Measurements from ENCODE around the gene CRB2. TPM values are rescaled to one million over a fixed set of nuclear protein-coding genes. Genes with fewer than 3 reads are reported as not detected.
A peak's percentile ranks its signal among the peaks of the same experiment; 100 is the strongest.

CRB2 gene
- total RNA-seq, 1 donor from 2014 or later = 0.79 TPM

DNA sequence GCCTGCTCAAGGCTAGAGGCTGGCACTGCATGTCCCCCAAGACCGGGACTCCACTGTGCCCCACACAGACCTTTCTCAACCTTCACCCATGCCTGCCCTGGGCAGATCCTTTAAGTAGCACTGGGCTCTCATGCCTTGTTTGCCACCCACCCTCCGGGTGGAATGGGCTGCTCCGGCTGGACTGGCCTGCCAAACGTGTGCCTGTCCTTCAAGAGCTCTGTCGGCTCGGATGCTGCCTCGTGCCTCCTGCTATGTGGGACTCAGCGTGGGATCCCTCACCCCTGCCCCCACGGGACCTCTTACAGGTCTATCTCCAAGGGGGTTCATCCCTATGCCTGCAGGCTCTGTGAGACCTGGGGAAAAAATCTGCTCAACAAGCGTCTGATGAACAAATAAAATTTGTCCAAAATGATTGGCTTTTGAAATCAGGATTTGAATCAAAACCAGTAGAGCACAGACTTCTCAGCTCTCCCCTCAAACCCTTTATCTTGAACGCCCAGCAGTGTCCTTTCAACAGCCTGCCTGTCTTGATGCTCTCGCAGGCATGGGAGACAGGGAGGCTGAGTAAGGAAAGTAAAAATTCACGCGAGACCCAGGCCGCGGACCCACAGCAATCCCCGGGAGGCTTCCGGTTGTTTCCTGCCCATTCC lies 56.3 kb downstream of the CRB2 start:
- ATAC-seq (no peak), DNase-seq (no peak)
- intact Hi-C loops (cut with micrococcal nuclease) = no loop called here

DNA sequence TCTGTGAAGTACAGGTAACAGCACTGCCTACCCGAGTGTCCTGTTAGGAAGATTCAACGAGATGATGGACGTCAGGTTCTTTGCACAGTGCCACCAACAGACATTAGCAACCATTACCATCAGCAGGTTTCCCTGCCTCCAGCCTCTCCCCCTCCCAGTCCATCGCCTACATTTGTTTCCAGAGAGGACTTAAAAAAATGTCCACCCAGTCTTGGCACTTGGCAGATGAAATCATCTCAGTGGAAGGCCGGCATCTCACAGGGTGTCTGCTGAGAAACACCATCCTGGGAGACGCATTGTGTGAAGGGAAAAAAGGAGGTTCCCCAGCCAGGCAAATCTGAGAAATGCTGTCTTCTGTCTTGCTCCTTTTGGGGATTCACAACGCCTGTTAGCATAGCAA lies 58.2 kb downstream of the CRB2 start:
- no peak for ATAC-seq
- intact Hi-C loops (cut with micrococcal nuclease) = no loop called here
- no peak for DNase-seq

DNA sequence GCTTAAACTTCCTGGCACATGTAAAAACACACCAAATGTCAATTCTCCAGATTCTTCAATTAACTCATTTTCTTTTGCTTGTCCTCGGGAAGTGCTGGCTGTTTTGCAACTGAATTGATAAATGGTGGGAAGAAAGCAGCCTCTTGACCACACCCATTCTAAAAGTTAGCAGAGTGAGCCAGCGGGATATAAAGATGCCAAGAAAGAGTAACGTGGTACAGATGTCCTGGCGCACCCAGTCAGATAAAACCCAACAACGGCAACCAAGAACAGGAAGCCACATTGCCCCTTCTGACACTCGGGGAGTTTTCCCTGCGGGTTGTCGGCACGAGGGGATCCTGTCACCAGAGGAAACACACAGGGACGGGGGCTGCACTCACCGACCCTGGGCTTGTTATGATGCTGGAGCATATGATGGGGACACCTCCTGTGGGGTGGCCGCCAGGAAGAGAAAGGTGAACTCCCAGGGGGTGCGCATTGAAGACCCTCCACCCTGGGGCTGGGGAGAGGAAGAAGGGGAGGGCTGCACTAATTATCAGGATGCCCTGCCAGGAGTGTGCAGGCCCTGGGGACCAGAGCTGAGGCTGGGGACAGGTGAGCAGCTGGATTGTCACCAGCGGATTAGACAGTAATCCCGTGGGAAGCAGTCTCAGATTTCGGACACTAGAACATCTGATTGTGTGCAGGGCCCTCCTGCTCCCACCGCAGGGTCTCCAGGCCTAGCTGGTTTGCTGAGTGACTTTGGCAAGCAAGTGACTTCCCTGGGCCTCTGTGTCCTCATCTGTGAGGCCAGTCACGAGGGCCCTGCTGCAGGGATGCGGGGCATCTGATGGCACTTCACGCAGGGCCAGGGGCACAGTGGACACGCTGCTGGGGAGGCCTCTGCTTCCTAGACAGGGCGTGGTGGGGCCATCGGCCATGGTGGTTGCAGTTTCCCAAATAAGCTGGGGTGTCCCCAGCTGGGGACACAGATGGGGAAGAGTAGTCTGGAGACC lies 59.2 kb downstream of the CRB2 start:
- ATAC-seq (no peak), DNase-seq (no peak)
- intact Hi-C loops (cut with micrococcal nuclease) = no loop called here

DNA sequence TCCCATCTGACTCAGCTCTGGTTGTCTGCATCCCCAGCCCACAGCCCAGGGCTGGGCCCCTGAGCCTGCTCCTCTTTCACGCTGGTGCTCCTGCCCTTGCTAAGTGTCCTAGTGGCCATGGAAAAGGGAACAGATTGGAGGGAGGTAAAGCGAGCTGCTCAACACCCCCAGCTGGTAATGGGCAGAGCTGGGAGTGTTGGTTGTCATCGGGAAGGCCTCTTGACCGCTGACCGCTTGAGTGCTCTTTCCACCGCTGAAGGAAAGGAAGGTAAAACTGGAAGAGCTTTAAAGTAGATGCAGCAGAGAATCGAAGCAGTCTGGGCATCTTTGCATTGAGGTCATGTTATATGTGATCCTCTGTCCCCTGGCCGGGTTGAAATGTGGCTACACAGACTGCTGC lies 60.2 kb downstream of the CRB2 start:
- DNase-seq = no peak
- ATAC-seq = no peak
- intact Hi-C loops (cut with micrococcal nuclease) = no loop called here

DNA sequence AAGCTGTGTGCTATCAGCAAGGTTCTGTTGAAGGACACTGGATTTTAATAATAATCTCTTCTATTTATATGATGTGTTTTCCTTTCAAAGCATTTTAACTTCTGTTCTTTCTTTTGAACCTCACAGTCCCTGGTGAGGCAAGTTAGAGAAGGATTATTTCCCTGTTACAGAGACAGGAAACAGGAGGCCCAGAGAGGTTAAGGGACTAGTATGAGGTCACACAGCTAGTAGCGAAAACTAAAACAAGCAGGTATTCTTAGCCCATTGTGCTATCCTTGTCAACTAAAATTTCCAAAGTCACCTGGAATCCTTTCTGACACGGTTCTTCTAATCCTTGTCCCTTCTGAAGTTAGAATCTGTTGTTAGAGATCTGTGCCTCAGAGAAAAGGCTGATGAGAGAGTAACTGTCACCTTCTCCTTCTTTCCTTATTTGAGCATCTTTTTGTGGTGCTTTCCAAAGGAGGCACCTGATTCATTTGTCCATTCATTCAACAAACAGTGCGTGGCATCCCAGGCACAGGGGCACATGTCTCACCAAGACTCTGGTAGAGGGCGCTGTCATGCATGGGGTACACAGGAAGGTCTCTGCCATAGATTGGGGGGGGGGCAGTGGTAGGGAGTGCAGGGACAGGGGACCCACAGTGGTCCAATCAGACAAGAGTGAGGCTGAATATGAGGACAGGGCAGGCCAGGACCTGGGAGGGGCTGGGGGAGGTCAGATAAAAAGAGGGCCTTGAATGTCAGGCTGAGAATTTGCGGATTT lies 61.5 kb downstream of the CRB2 start:
- intact Hi-C loops (cut with micrococcal nuclease) = no loop called here
- ATAC-seq (no peak), DNase-seq (no peak)

DNA sequence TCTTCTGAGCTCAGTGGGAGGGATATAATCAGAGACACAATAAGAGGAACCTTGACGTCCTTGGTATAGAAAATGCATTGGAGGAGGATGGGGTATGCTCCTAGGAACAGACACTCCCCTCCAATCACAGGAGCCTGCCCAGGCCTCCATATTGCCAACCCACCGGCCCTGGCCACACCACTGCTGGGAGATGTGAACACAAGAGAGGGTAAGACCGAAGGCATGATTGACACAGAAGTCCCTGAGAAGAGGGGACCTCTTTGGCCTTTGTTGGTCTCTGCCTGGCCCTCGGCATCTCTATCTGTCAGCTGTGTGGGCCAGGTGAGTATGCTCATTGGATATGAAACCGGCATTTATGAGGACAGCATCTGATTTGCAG lies 62.0 kb downstream of the CRB2 start:
- intact Hi-C loops (cut with micrococcal nuclease) = no loop called here
- DNase-seq = no peak
- no peak for ATAC-seq

DNA sequence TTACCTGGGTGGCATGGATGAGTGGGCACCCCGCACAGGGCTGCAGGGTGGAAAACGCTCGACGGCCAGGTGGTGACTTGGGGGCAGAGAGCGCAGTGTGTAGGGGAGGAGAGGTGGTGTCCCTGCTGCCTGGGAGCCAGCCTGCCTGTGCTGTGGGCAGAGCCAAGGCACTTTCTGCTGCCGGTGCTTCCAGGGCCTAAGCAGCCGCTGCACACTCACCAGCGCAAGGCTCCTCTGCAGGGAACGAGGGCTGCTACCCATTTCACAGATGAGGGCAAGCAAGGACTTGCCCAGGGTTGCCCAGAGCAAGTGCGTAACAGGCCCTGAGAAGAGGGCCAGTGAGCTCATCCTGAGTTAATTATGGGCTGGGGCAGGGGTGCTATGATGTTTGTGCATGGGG lies 62.5 kb downstream of the CRB2 start:
- no peak for DNase-seq
- ATAC-seq = no peak
- intact Hi-C loops (cut with micrococcal nuclease) = no loop called here

DNA sequence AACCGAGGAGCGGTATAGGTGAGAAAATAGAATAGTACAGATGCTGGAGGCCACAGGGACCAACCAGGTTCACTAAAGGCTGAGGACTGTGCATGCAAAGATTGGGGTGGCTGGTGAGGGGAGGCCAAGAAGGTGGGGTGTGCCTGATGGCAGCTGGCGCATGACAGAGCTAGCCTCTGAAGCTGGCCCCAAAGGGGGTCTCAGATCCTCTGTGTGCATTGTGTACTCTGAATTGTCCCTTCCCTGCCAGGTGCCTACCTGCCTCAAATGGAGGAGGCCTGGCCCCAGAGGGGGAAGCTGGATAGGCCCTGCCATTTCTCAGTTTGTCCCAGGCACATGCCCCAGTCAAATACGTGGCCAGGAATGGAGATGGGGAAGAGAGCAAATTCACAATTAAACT lies 63.1 kb downstream of the CRB2 start:
- intact Hi-C loops (cut with micrococcal nuclease) = no loop called here
- no peak for DNase-seq
- ATAC-seq = no peak

DNA sequence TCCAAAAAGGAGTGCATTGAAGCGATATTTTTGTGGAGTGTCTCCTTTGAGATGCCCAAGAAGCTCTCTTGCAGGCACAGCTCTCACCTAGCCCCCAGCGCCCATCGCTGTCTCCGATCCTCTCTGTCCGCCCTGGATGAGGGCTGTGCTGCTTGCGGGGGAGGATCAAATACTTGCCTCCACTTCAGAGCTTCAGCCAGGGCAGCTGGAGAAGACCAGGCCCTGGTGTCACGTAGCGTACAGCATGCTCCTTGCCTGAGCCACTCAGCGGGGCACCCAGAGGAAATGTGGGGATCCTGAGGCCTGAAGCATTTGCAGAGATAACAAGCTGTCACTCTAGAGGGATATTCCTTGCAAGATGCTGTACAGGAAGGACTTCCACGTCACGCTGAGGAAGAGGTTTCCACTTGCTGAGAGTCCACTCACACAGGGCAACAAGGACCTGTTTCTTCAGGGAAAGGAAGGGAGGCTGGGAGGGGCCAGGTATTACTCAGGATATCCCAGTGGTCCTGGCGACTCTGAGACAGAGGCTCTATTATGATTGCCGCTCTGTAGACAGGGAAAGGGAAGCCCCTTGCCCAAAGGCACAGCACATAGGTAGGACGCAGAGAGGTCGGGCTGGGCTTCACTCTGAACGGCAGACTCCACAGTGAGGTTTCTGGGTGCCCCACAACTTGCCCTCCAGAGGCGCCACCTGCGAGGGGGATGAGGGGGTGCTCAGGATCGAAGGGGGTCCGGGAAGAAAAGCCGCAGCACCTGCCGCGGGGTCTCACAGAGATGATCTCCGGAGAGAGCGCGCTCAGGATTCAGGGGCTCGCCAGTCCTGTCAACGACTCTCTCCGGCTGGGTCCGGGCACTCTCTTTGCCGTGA lies 64.0 kb downstream of the CRB2 start:
- intact Hi-C loops (cut with micrococcal nuclease) = no loop called here
- no peak for DNase-seq
- no peak for ATAC-seq

DNA sequence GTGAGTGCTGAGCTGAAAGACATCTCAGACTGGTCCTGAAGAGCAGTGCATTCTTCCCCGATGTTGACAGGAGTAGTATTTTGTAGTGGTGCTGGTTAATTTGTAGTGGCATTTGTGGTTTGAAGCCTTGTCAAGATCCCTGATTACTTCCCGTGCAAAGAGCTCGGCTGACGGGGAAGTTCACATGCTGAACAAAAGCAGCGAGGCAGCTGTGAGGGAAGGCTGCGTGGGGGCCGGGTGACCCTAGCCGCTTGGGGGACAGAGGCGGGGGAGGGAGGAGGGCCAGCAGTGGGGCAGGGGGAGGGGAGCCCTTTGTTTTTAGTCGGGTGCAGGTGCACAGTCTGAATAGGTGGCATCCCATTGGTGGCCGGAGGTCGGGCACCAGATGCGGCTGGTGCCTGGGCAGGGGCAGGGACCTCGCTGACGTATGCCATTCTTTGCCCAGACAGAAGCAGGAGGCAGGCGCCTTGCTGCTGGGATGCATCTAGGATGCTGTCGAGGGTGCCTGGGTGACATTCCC lies 64.7 kb downstream of the CRB2 start:
- intact Hi-C loops (cut with micrococcal nuclease) = no loop called here
- DNase-seq (no peak), ATAC-seq (no peak)

DNA sequence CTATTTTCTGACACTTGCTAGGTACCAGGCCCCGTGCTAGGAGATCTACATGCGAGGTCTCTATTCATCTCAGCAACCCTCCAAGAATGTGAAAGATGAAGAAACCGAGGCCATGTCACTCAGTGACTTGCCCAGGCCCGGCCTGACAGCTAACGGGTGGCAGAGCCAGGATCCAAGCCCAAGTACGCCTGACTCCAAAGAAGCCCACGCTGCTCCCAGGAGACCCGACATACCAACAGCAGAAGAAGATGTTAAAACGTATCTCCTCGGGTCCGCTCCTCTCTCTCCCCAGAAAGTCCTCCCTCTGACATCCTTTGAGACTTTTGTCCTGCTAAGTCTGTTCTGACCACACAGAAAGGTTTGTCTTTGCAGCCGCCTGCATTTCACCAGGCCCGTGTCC lies 65.2 kb downstream of the CRB2 start:
- intact Hi-C loops (cut with micrococcal nuclease) = no loop called here
- ATAC-seq (no peak), DNase-seq (no peak)

DNA sequence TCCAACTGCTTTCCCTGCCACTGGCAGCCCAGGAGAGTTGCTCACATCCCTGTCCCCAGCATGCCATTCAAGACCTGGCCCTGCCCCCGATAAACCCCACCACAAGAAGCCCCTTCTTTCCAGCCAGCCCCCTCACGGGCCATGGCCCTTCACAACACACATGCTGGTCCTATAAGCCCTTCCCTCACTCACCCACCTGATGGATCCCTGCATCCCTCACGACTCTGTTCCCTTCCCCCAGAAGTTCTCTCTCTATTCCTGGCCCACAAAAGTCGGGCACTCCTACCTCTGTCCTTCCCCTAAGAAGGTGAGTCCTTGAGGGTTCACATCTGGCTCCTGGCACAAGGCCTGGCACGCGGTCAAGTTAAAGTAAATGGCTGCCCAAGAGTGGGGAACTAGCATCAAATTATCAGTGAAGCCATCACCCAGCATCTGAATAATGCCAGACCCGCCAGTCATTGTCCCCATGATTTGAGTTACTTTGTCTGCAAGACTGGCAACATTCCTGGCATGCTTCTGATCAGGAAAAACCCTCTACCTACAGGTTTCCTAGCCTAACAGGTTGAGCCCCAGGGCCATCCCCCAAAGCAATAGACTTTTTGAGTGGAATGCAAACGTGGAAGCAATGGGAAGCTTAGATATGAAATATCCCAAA lies 65.9 kb downstream of the CRB2 start:
- ATAC-seq (no peak), DNase-seq (no peak)
- intact Hi-C loops (cut with micrococcal nuclease) = no loop called here

DNA sequence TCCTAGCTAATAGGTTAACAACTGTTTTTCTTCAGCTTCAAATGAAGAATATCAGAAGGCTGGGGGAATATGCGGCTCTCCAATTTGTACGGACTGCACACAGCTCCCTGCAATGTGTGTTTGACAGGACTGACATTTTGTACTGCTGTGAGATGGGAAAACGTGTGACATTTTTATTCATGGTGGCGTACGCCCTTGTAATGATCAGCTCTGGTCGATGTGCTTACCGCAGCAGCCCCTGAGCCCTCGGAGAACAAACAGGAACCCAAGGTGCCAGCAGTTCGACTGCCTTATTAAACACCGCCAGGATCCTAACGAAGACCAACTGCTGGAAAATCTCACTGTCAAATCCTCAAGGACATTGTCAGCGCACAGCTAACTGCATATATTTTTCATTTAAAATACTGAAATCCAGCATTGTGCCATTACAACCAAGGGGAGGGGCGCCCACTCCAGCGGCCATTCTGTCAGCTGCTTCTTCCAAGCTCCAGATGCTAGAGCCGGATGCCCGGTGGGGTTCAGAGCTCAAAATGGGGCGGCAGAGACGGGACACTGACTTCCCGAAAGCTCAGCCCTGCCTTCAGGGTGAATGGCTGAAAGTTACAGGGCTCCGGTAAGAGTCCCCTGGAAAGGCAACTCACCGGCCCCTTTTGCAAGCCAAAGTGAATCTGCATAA lies 66.8 kb downstream of the CRB2 start:
- no peak for ATAC-seq
- DNase-seq = no peak

DNA sequence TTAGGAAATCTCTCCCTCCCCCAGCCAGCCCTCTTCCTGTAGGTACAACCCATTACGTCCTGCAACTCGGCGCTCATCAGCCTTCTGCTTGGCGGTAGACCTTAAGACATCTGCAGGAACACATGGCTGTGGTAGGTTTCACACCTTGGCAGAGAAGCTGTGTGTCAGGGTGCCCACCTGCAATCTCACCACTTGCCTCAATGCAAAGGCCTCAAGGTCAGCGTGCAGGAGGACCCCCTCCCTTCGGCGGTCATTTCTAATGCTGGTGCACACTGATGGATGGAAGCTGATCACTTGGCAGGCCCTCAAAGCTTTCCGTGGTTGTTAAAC lies 67.3 kb downstream of the CRB2 start:
- intact Hi-C loops (cut with micrococcal nuclease) = no loop called here
- no peak for DNase-seq
- no peak for ATAC-seq

More for the DNA sequence above, 66.8 kb downstream of the CRB2 start:
- intact Hi-C loops (cut with micrococcal nuclease) = no loop called here

DNA sequence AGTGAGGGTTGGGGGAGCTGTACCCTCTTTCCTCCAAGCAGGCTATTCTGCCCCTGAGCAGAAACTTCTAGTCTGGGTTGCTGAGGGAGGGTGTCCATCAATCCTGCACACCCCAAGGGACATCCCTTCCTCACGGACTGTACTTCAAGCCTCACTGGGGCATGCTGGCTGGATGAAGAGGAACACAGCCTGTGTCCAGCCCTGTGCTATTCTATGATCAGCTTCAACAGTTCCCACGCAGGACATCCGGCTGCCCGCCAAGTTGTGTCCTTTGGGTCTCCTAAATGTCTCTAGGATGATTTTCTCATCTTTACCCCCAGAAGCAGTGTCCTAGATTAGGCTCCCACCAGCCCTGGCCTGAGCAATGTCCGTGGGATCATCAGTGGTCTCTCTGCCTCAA lies 68.1 kb downstream of the CRB2 start:
- peak; percentile 82 for ATAC-seq

DNA sequence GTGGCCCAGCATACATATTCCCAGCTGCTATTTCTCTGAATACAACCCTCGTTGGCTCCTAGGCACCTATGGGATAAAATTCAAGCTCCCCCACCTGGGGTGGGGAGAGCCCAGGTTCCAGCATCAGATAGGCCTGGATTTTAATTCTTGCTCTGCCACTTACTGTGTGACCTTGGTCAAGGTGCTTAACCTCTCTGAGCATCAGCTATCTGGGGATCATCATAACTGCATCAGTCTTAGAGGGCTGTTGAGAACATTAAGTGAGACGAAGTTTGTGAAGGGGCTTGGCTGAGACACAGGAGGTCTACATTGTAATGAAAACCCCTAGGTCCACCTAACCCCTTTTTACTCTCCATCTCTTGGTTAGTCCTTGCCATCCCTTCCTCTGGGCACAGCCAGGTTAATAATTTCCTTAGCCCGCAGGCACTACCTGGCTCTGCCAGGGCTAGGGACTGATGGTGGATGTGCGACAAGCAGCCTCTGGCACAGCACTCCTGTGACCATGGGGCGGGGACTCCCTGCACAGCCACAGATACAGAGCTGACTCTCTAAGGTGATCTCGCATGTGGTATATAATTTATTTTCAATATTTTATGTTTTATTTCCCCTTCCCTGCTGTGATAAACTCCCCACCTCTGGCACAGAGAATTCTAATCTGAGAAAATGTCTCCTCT lies 68.7 kb downstream of the CRB2 start:
- intact Hi-C loops (cut with micrococcal nuclease) = no loop called here
- DNase-seq (no peak), ATAC-seq (no peak)

More for the DNA sequence above, 68.1 kb downstream of the CRB2 start:
- intact Hi-C loops (cut with micrococcal nuclease) = no loop called here
- DNase-seq = peak; percentile 69

DNA sequence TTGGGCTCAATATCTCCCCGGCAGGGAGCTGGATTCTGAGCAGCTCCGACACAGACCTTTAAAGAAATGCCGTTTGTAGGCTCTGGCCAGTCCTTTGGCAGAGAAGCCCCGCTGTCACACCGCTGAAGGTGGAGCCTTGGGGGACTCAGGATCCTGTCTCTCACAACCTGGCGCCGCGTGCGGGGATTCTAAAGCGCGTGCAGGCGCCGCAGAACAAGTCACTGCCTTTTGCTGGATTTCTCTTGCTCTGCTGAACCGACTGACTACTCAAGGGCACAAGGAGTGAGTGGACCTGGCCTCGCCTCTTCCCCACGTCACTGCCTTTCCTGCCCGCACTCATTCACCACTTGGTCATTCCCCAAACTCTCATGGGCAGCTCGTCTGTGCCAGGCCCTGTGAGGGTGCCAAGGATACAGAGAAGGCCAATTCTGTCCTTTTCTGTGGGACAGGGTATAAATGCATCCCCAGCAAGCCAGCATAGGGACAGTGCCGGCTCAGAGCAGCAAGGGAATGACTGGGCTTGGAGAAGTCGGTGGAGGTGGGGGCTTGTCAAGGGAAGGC lies 69.3 kb downstream of the CRB2 start:
- intact Hi-C loops (cut with micrococcal nuclease) = no loop called here
- no peak for DNase-seq
- ATAC-seq = no peak
